GM19023 (cell line): ENCODE results near the gene CLK3.

ENCODE experiments used
- ATAC-seq: cut with Tn5 transposase; IDR thresholded peaks from one replicate; pipeline ENCODE4 v1.9.1; 2021; ENCODE audit warnings: mild to moderate bottlenecking, moderate library complexity; ENCODE audit not compliant: unreplicated experiment

Gene CLK3

DNA sequence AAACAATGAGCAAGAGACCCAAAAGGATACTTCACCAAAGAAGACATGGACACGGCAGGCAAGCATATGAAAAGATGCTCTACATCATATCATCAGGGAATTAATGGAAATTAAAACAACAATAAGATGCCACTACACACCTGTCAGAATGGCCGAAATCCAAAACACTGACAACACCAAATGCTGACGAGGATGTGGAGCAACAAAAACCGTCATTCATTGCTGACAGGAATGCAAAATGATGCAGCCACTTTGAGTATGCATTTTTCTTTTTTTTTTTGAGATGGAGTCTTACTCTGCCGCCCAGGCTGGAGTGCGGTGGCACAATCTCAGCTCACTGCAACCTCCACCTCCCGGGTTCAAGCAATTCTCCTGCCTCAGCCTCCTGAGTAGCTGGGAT lies 61.2 kb downstream of the CLK3 start:
- ATAC-seq, result no peak
